OCI-LY1 (cell line): ENCODE measurements around the gene USP40.

Experiments
- H2AFZ ChIP-seq: fragments of 200-600 bp; sonication (generic), shearing (Covaris generic); 2 replicates; pipeline ENCODE4 v1.6.0; 2014; ENCODE audit warnings: antibody characterized with exemption, mild to moderate bottlenecking, low read length
- H3F3A ChIP-seq: fragments of 200-600 bp; sonication (generic), shearing (Covaris generic); 2 replicates; pipeline ENCODE4 v1.6.0; 2014; ENCODE audit warnings: mild to moderate bottlenecking, antibody characterized with exemption, low read length, moderate library complexity; ENCODE audit not compliant: insufficient read depth
- H3K27ac ChIP-seq: fragments of 200-600 bp; sonication (generic); 2 replicates; pipeline ENCODE4 v1.5.1; 2014; ENCODE audit warnings: low read length, mixed run types, mild to moderate bottlenecking, low read depth; ENCODE audit not compliant: poor library complexity, severe bottlenecking
- H3K27me3 ChIP-seq: fragments of 200-600 bp; sonication (generic); 2 replicates; pipeline ENCODE4 v1.6.0; 2014; ENCODE audit warnings: antibody characterized with exemption, mild to moderate bottlenecking, low read length, moderate library complexity; ENCODE audit not compliant: insufficient read depth
- H3K36me3 ChIP-seq: fragments of 200-600 bp; sonication (generic); 2 replicates; pipeline ENCODE4 v1.6.1; 2014; ENCODE audit warnings: mild to moderate bottlenecking, antibody characterized with exemption, low read length, moderate library complexity, mixed read lengths; ENCODE audit not compliant: insufficient read depth
- H3K4me1 ChIP-seq: fragments of 200-600 bp; sonication (generic); 2 replicates; pipeline ENCODE4 v1.5.1; 2014; ENCODE audit warnings: mild to moderate bottlenecking, low read length, moderate library complexity; ENCODE audit not compliant: insufficient read depth, severe bottlenecking
- H3K4me2 ChIP-seq: fragments of 200-600 bp; sonication (generic), shearing (Covaris generic); 2 replicates; pipeline ENCODE4 v1.6.1; 2014; ENCODE audit warnings: low read length
- H3K4me3 ChIP-seq: fragments of 200-600 bp; sonication (generic); 2 replicates; pipeline ENCODE4 v1.5.1; 2014; ENCODE audit warnings: low read length, low read depth, mild to moderate bottlenecking, mixed read lengths; ENCODE audit not compliant: poor library complexity, severe bottlenecking
- H3K79me2 ChIP-seq: fragments of 200-600 bp; shearing (Covaris generic); 2 replicates; pipeline ENCODE4 v1.6.1; 2016; ENCODE audit warnings: mixed run types, low read length, mixed read lengths; ENCODE audit not compliant: insufficient read depth
- H3K9ac ChIP-seq: fragments of 200-600 bp; sonication (generic), shearing (Covaris generic); 2 replicates; pipeline ENCODE4 v1.6.1; 2014; ENCODE audit warnings: mild to moderate bottlenecking, low read length, mixed read lengths
- H3K9me2 ChIP-seq: fragments of 200-600 bp; sonication (generic), shearing (Covaris generic); 2 replicates; pipeline ENCODE4 v1.6.1; 2014; ENCODE audit warnings: low read depth, mild to moderate bottlenecking, low read length, mixed read lengths
- H3K9me3 ChIP-seq: fragments of 200-600 bp; shearing (Covaris generic); 2 replicates; pipeline ENCODE4 v1.6.1; 2014; ENCODE audit warnings: low read length, mixed read lengths
- H4K20me1 ChIP-seq: fragments of 200-600 bp; sonication (generic), shearing (Covaris generic); 2 replicates; pipeline ENCODE4 v1.6.0; 2016; ENCODE audit warnings: mild to moderate bottlenecking, low read length; ENCODE audit not compliant: insufficient read depth
- EZH2 ChIP-seq: fragments of 200-600 bp; sonication (generic), shearing (Covaris generic); IDR thresholded peaks from 2 replicates; pipeline ENCODE4 v1.8.0; 2017; ENCODE audit warnings: borderline replicate concordance, mixed run types, mild to moderate bottlenecking, antibody characterized with exemption, low read length, moderate library complexity, mixed read lengths
- TF ChIP-seq, protein P1 (sequence below): fragments of 200-600 bp; sonication (generic), shearing (Covaris generic); IDR thresholded peaks from 2 replicates; pipeline ENCODE4 v1.5.1; 2017; ENCODE audit warnings: mild to moderate bottlenecking, antibody characterized with exemption, low read length, moderate library complexity, mixed read lengths

Gene USP40

GRCh38 chr2:233532971-233533370 is 33.6 kb downstream of the USP40 start:
- H3K9me2 ChIP-seq: no peaks in the 10 kb centered on the region
- no peaks in the 10 kb centered on the region for H4K20me1 ChIP-seq
- no peaks in the 10 kb centered on the region for H3F3A ChIP-seq
- no peak overlapping the region for H3K4me3 ChIP-seq
- no peaks in the 10 kb centered on the region for H3K9me3 ChIP-seq
- TF ChIP-seq, protein P1, sequence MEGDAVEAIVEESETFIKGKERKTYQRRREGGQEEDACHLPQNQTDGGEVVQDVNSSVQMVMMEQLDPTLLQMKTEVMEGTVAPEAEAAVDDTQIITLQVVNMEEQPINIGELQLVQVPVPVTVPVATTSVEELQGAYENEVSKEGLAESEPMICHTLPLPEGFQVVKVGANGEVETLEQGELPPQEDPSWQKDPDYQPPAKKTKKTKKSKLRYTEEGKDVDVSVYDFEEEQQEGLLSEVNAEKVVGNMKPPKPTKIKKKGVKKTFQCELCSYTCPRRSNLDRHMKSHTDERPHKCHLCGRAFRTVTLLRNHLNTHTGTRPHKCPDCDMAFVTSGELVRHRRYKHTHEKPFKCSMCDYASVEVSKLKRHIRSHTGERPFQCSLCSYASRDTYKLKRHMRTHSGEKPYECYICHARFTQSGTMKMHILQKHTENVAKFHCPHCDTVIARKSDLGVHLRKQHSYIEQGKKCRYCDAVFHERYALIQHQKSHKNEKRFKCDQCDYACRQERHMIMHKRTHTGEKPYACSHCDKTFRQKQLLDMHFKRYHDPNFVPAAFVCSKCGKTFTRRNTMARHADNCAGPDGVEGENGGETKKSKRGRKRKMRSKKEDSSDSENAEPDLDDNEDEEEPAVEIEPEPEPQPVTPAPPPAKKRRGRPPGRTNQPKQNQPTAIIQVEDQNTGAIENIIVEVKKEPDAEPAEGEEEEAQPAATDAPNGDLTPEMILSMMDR: no peak
- TF ChIP-seq EZH2: no peak
- no peaks in the 10 kb centered on the region for H3K27me3 ChIP-seq
- no peaks in the 10 kb centered on the region for H3K4me1 ChIP-seq
- H2AFZ ChIP-seq: no peak overlapping the region
- H3K9ac ChIP-seq: no peak overlapping the region
- H3K79me2 ChIP-seq: no peaks in the 10 kb centered on the region
- no peaks in the 10 kb centered on the region for H3K36me3 ChIP-seq
- no peak overlapping the region for H3K27ac ChIP-seq
- no peak overlapping the region for H3K4me2 ChIP-seq

DNA sequence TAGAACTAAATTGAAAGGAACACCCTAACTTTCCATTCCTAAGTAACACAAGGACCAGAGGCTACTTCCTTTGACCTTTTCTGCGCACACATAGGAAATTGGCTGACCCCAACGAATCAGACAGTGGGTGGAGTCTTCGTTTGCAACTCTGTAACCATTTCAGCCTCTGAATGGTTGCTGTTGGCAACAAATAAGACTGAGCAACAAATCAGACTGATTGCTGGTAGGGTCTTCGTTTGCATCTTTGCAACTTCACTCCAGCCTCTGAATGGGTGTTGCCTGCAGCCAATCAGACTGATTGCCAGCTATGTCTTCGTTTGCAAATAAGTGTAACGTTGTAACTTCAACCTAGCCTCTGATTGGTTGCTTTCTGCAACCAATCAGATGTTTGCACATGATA is 34.6 kb downstream of the USP40 start:
- H3K27me3 ChIP-seq: no peaks in the 10 kb centered on the region
- H4K20me1 ChIP-seq: no peaks in the 10 kb centered on the region
- H3F3A ChIP-seq: no peaks in the 10 kb centered on the region
- no peak overlapping the region for H3K9ac ChIP-seq
- no peaks in the 10 kb centered on the region for H3K36me3 ChIP-seq
- H3K4me3 ChIP-seq: no peak overlapping the region
- H3K9me2 ChIP-seq: no peaks in the 10 kb centered on the region
- no peaks in the 10 kb centered on the region for H3K9me3 ChIP-seq
- TF ChIP-seq, protein P1: no peak
- TF ChIP-seq EZH2: no peak
- H3K4me1 ChIP-seq: no peaks in the 10 kb centered on the region
- no peaks in the 10 kb centered on the region for H3K79me2 ChIP-seq
- H3K27ac ChIP-seq: no peak overlapping the region
- H3K4me2 ChIP-seq: no peak overlapping the region
- H2AFZ ChIP-seq: no peak overlapping the region

GRCh38 chr2:233530381-233530780 is 36.2 kb downstream of the USP40 start:
- Histone ChIP-seq H3F3A (no peaks in the 10 kb centered on the region), H2AFZ (no peak overlapping the region), H3K27me3 (no peaks in the 10 kb centered on the region), H3K9ac (no peak overlapping the region), H3K79me2 (no peaks in the 10 kb centered on the region), H3K4me1 (no peaks in the 10 kb centered on the region), H3K9me2 (no peaks in the 10 kb centered on the region), H4K20me1 (no peaks in the 10 kb centered on the region), H3K4me3 (no peak overlapping the region), H3K36me3 (no peaks in the 10 kb centered on the region), H3K4me2 (no peak overlapping the region), H3K9me3 (no peaks in the 10 kb centered on the region), H3K27ac (no peak overlapping the region)
- no peak for TF ChIP-seq EZH2
- TF ChIP-seq, protein P1: no peak
